Nephron progenitor cell (in vitro differentiated cells): ENCODE measurements around the gene TWSG1.

Source experiments
- DNase-seq: peaks from one replicate; pipeline ENCODE4 v3.0.0; 2021
- H3K27ac Mint-ChIP-seq: 2 replicates; pipeline ENCODE4 v1.8.0; 2021; ENCODE audit warnings: mild to moderate bottlenecking, moderate library complexity, mixed read lengths
- H3K27me3 Mint-ChIP-seq: 2 replicates; pipeline ENCODE4 v1.8.0; 2021; ENCODE audit warnings: mild to moderate bottlenecking, low read depth, mixed read lengths; ENCODE audit not compliant: poor library complexity
- H3K36me3 Mint-ChIP-seq: 2 replicates; pipeline ENCODE4 v1.8.0; 2021; ENCODE audit warnings: low read depth, mixed read lengths
- H3K4me1 Mint-ChIP-seq: 2 replicates; pipeline ENCODE4 v1.8.0; 2021; ENCODE audit warnings: mixed read lengths
- H3K4me3 Mint-ChIP-seq: 2 replicates; pipeline ENCODE4 v1.8.0; 2021; ENCODE audit warnings: mild to moderate bottlenecking, moderate library complexity, mixed read lengths
- H3K9me3 Mint-ChIP-seq: 2 replicates; pipeline ENCODE4 v1.8.0; 2021; ENCODE audit warnings: mild to moderate bottlenecking, moderate library complexity, mixed read lengths
- CTCF ChIP-seq: fragments of 200-600 bp; sonication (generic); IDR thresholded peaks from 2 replicates; pipeline ENCODE4 v1.5.0; 2021; ENCODE audit warnings: antibody characterized with exemption

The TWSG1 gene

DNA sequence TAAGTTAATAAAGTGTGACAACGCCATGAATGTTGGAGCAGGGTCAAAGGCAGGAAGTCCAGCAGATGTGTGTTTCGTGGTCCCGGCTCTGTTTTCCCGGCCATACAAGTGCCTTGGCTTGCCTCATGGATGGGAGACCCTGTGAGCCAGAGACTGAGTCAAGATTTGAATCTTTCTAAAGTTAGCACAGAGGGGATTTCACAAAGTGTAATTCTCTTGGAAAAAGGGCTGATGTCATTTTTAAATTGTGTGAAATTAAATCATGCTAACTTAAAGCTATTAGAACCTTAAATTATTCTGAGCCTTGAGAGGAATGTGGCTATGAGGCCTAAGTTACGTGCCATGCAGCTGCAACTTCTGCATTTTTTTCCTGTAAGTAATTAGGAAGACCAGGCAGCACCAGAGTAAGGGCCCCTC, 102.5 kb downstream of the TWSG1 start:
- no peak for TF ChIP-seq CTCF
- peak overlapping the region; percentile 86 for H3K27ac Mint-ChIP-seq

GRCh38 chr18:9437672-9438071, 103.1 kb downstream of the TWSG1 start:
- Mint-ChIP-seq H3K27me3 (no peaks in the 10 kb centered on the region), H3K4me3 (no peak overlapping the region), H3K4me1 (peaks cover 38% of the 10 kb centered on the region), H3K9me3 (peaks cover 7% of the 10 kb centered on the region), H3K27ac (no peak overlapping the region), H3K36me3 (no peaks in the 10 kb centered on the region)
- no peak for TF ChIP-seq CTCF
- no peak for DNase-seq

More for the DNA sequence above, 102.5 kb downstream of the TWSG1 start:
- H3K4me3 Mint-ChIP-seq = no peak overlapping the region
- H3K36me3 Mint-ChIP-seq = no peaks in the 10 kb centered on the region
- H3K4me1 Mint-ChIP-seq = peaks cover 38% of the 10 kb centered on the region
- DNase-seq = no peak
- peaks cover 7% of the 10 kb centered on the region for H3K9me3 Mint-ChIP-seq
- H3K27me3 Mint-ChIP-seq = no peaks in the 10 kb centered on the region

- H3K27ac Mint-ChIP-seq = no peak overlapping the region
- H3K4me3 Mint-ChIP-seq = no peak overlapping the region
- no peak for DNase-seq
- no peaks in the 10 kb centered on the region for H3K27me3 Mint-ChIP-seq
- H3K4me1 Mint-ChIP-seq = peaks cover 16% of the 10 kb centered on the region
- no peak for TF ChIP-seq CTCF
- H3K9me3 Mint-ChIP-seq = peaks cover 6% of the 10 kb centered on the region
- no peaks in the 10 kb centered on the region for H3K36me3 Mint-ChIP-seq
Observed at GRCh38 chr18:9441061-9441460, 106.5 kb downstream of the TWSG1 start.

- no peak overlapping the region for H3K27ac Mint-ChIP-seq
- no peak overlapping the region for H3K4me3 Mint-ChIP-seq
- H3K4me1 Mint-ChIP-seq = peaks cover 8% of the 10 kb centered on the region
- H3K27me3 Mint-ChIP-seq = peaks cover 3% of the 10 kb centered on the region
- no peak for TF ChIP-seq CTCF
- DNase-seq = no peak
- peaks cover 27% of the 10 kb centered on the region for H3K9me3 Mint-ChIP-seq
- H3K36me3 Mint-ChIP-seq = peaks cover 14% of the 10 kb centered on the region
Observed at GRCh38 chr18:9444549-9444948, 110.0 kb downstream of the TWSG1 start.

- Mint-ChIP-seq H3K9me3 (peaks cover 27% of the 10 kb centered on the region), H3K4me1 (peaks cover 20% of the 10 kb centered on the region), H3K36me3 (peaks cover 14% of the 10 kb centered on the region), H3K4me3 (no peak overlapping the region), H3K27ac (no peak overlapping the region), H3K27me3 (peaks cover 3% of the 10 kb centered on the region)
- no peak for TF ChIP-seq CTCF
- no peak for DNase-seq
Observed at GRCh38 chr18:9446839-9447238, 112.3 kb downstream of the TWSG1 start.

GRCh38 chr18:9447334-9447733, 112.8 kb downstream of the TWSG1 start:
- TF ChIP-seq CTCF = no peak
- Mint-ChIP-seq H3K9me3 (peaks cover 27% of the 10 kb centered on the region), H3K4me3 (no peak overlapping the region), H3K36me3 (peaks cover 14% of the 10 kb centered on the region), H3K27me3 (peaks cover 3% of the 10 kb centered on the region), H3K27ac (no peak overlapping the region), H3K4me1 (peaks cover 20% of the 10 kb centered on the region)
- no peak for DNase-seq
